Stimulated activated CD4-positive, alpha-beta T cell treated with anti-CD3 and anti-CD28 coated beads, Interleukin-12 subunit alpha, Interleukin-12 subunit beta, amount 100 ng/mL, for 4 hours (primary cell): ENCODE data around the gene GABRG3.

Source experiments
- DNase-seq: peaks from one replicate; pipeline ENCODE4 v3.0.0-alpha.2; 2020

Gene GABRG3

GRCh38 chr15:27254055-27254454 lies 283.1 kb downstream of the GABRG3 start:
- DNase-seq = no peak

GRCh38 chr15:27254801-27255200 lies 283.8 kb downstream of the GABRG3 start:
- no peak for DNase-seq

GRCh38 chr15:27256446-27256845 lies 285.5 kb downstream of the GABRG3 start:
- no peak for DNase-seq

- no peak for DNase-seq
Measured at GRCh38 chr15:27258287-27258686, 287.3 kb downstream of the GABRG3 start.

GRCh38 chr15:27260523-27260922 lies 289.5 kb downstream of the GABRG3 start:
- no peak for DNase-seq

- no peak for DNase-seq
Measured at GRCh38 chr15:27268923-27269322, 297.9 kb downstream of the GABRG3 start.

- no peak for DNase-seq
Measured at GRCh38 chr15:27271258-27271657, 300.3 kb downstream of the GABRG3 start.

- no peak for DNase-seq
Measured at GRCh38 chr15:27272427-27272826, 301.4 kb downstream of the GABRG3 start.

- no peak for DNase-seq
Measured at GRCh38 chr15:27273506-27273905, 302.5 kb downstream of the GABRG3 start.

- DNase-seq = no peak
Measured at GRCh38 chr15:27278761-27279160, 307.8 kb downstream of the GABRG3 start.

- no peak for DNase-seq
Measured at GRCh38 chr15:27292641-27293040, 321.7 kb downstream of the GABRG3 start.

- DNase-seq = no peak
Measured at GRCh38 chr15:27293607-27294006, 322.6 kb downstream of the GABRG3 start.

GRCh38 chr15:27317736-27318135 lies 346.8 kb downstream of the GABRG3 start:
- DNase-seq = no peak

GRCh38 chr15:27323801-27324200 lies 352.8 kb downstream of the GABRG3 start:
- DNase-seq = no peak

GRCh38 chr15:27324886-27325615 lies 354.1 kb downstream of the GABRG3 start:
- DNase-seq = no peak

GRCh38 chr15:27327467-27328025 lies 356.6 kb downstream of the GABRG3 start:
- DNase-seq = no peak

- no peak for DNase-seq
Measured at GRCh38 chr15:27328186-27328585, 357.2 kb downstream of the GABRG3 start.

- DNase-seq = no peak
Measured at GRCh38 chr15:27328608-27329007, 357.6 kb downstream of the GABRG3 start.

- no peak for DNase-seq
Measured at GRCh38 chr15:27330326-27330725, 359.3 kb downstream of the GABRG3 start.

GRCh38 chr15:27336676-27337075 lies 365.7 kb downstream of the GABRG3 start:
- no peak for DNase-seq

GRCh38 chr15:27339138-27339537 lies 368.2 kb downstream of the GABRG3 start:
- no peak for DNase-seq

GRCh38 chr15:27341780-27342343 lies 370.9 kb downstream of the GABRG3 start:
- no peak for DNase-seq

GRCh38 chr15:27342991-27343390 lies 372.0 kb downstream of the GABRG3 start:
- no peak for DNase-seq

GRCh38 chr15:27352136-27352535 lies 381.2 kb downstream of the GABRG3 start:
- DNase-seq = no peak

- DNase-seq = no peak
Measured at GRCh38 chr15:27353856-27354255, 382.9 kb downstream of the GABRG3 start.
